B cell (primary cell): ENCODE results near the gene CD63. TPM values are rescaled to one million over a fixed set of nuclear protein-coding genes. Genes with fewer than 3 reads are reported as not detected.

Experiments used
- ATAC-seq: fragments of 200-7000 bp; cut with Tn5 transposase; one replicate; pipeline ENCODE4 v1.10.0; 2021; ENCODE audit warnings: low read depth, mild to moderate bottlenecking, moderate number of reproducible peaks, moderate library complexity
- CTCF ChIA-PET: fragments of 350-600 bp; sonication (Branson Sonifier 250); formaldehyde crosslinking; loops from one replicate; lab custom pipeline; 2021; ENCODE audit warnings: antibody characterized with exemption, inconsistent platforms; lab: Charles Lee
- POLR2A ChIA-PET: fragments of 350-600 bp; sonication (Branson Sonifier 250); formaldehyde crosslinking; loops from one replicate; lab custom pipeline; 2021; ENCODE audit warnings: antibody characterized with exemption; lab: Charles Lee
- DNase-seq: peaks from one replicate; pipeline ENCODE4 v3.0.0; 2013
- H2AFZ ChIP-seq: 2 replicates; pipeline ENCODE4 v1.6.1; 2012; ENCODE audit warnings: mild to moderate bottlenecking, low read depth, low read length; ENCODE audit not compliant: insufficient read depth, poor library complexity, severe bottlenecking
- H3K27ac ChIP-seq, 2 donors: 1 replicate in 1 of 2; 2 replicates in 1 of 2; pipeline ENCODE4 v1.5.1; 2012 to 2013; ENCODE audit warnings: low read length in 2 of 2, mild to moderate bottlenecking in 2 of 2, moderate library complexity in 1 of 2
- H3K27me3 ChIP-seq, 4 experiments: fragments of 200-600 bp in 1 of 4; sonication (generic) in 1 of 4; replicated peaks in 1 of 4; 1 replicate in 2 of 4; 2 replicates in 2 of 4; pipeline versions ENCODE4 v1.6.1 to v1.7.0; 2013 to 2016; ENCODE audit warnings: low read length in 3 of 4, mild to moderate bottlenecking in 2 of 4, mixed read lengths in 1 of 4, moderate library complexity in 1 of 4; ENCODE audit not compliant: insufficient read depth in 4 of 4, control insufficient read depth in 3 of 4; ENCODE audit errors: control extremely low read depth in 1 of 4
- H3K36me3 ChIP-seq, 2 experiments: replicated peaks in 1 of 2; 1 replicate in 1 of 2; 2 replicates in 1 of 2; pipeline versions ENCODE4 v1.6.1 to v1.7.1; 2013; ENCODE audit warnings: low read length in 1 of 2; ENCODE audit not compliant: insufficient read depth in 2 of 2, control insufficient read depth in 1 of 2; ENCODE audit errors: control extremely low read depth in 1 of 2, extremely low read depth in 1 of 2
- H3K4me1 ChIP-seq, 2 donors: fragments of 200-600 bp in 1 of 2; sonication (generic) in 1 of 2; 1 replicate in 1 of 2; 2 replicates in 1 of 2; pipeline versions ENCODE4 v1.5.1 to v1.6.1; 2013 to 2017; ENCODE audit warnings: low read length in 2 of 2; ENCODE audit not compliant: control insufficient read depth in 2 of 2, insufficient read depth in 2 of 2
- H3K4me2 ChIP-seq: replicated peaks from 2 replicates; pipeline ENCODE3; 2012; ENCODE audit warnings: mild to moderate bottlenecking, low read depth, low read length; ENCODE audit not compliant: poor library complexity, severe bottlenecking
- H3K4me3 ChIP-seq, 5 experiments: fragments of 200-600 bp in 1 of 5; sonication (generic) in 1 of 5; 1 replicate in 3 of 5; 2 replicates in 2 of 5; pipeline versions ENCODE4 v1.5.1 to v1.7.0; 2011 to 2016; ENCODE audit warnings: low read length in 4 of 5, mild to moderate bottlenecking in 4 of 5, low read depth in 2 of 5, control low read depth in 1 of 5, moderate library complexity in 1 of 5; ENCODE audit not compliant: insufficient read depth in 1 of 5; ENCODE audit errors: control extremely low read depth in 1 of 5, extremely low read depth in 1 of 5
- H3K79me2 ChIP-seq: fragments of 200-600 bp; sonication (generic); one replicate; pipeline ENCODE4 v1.6.0; 2016; ENCODE audit warnings: low read length; ENCODE audit not compliant: control insufficient read depth, insufficient read depth
- H3K9ac ChIP-seq: fragments of 200-600 bp; sonication (generic); 2 replicates; pipeline ENCODE4 v1.6.1; 2017; ENCODE audit warnings: mild to moderate bottlenecking, low read length, moderate library complexity
- H3K9me3 ChIP-seq, 3 donors: one replicate each; pipeline versions ENCODE4 v1.6.1 to v1.7.1; 2013; ENCODE audit warnings: low read length in 2 of 3; ENCODE audit not compliant: control insufficient read depth in 2 of 3, insufficient read depth in 1 of 3; ENCODE audit errors: control extremely low read depth in 1 of 3
- H4K20me1 ChIP-seq: 2 replicates; pipeline ENCODE4 v1.6.0; 2012; ENCODE audit warnings: mild to moderate bottlenecking, low read length; ENCODE audit not compliant: insufficient read depth, control insufficient read depth, poor library complexity, severe bottlenecking
- H3K27ac Mint-ChIP-seq: one replicate; pipeline ENCODE4 v1.8.0; 2021; ENCODE audit warnings: mixed read lengths
- H3K27me3 Mint-ChIP-seq: one replicate; pipeline ENCODE4 v1.8.0; 2021; ENCODE audit warnings: mixed read lengths
- H3K4me1 Mint-ChIP-seq: one replicate; pipeline ENCODE4 v1.8.0; 2021; ENCODE audit warnings: mixed read lengths
- H3K4me3 Mint-ChIP-seq: one replicate; pipeline ENCODE4 v1.8.0; 2021; ENCODE audit warnings: mixed read lengths
- H3K9me3 Mint-ChIP-seq: one replicate; pipeline ENCODE4 v1.8.0; 2022; ENCODE audit warnings: mixed read lengths; ENCODE audit not compliant: insufficient read depth
- CTCF ChIP-seq: fragments of 200-600 bp; IDR thresholded peaks from one replicate; pipeline ENCODE4 v1.8.0; 2022; ENCODE audit warnings: antibody characterized with exemption, mild to moderate bottlenecking
- EZH2 ChIP-seq: IDR thresholded peaks from 2 replicates; pipeline ENCODE4 v1.6.1; 2012; ENCODE audit warnings: borderline replicate concordance, low read depth, mild to moderate bottlenecking, moderate library complexity, low read length; ENCODE audit not compliant: insufficient read depth, poor library complexity, severe bottlenecking
- WGBS: methylation state at CpG from one replicate; pipeline ENCODE4 v1.1.5; 2013; ENCODE audit warnings: missing lambda C conversion rate; ENCODE audit not compliant: insufficient coverage; 5-methylcytosine and 5-hydroxymethylcytosine counted together
- intact Hi-C: fragments of 100-400 bp; cut with micrococcal nuclease; formaldehyde crosslinking; loops from one replicate; pipeline ENCODE4 v1.10.0; 2022
- polyA plus RNA-seq: library from polyadenylated mRNA; depleted of rRNA; stranded (reverse); fragments of >200 nt; gene quantifications from 2 replicates; pipeline ENCODE4 v1.2.3, GENCODE V29; 2012
- total RNA-seq, 2 donors: library from RNA; stranded (reverse); fragments of 120-200 nt in 1 of 2; gene quantifications; 1 replicate in 1 of 2; 2 replicates in 1 of 2; pipeline versions ENCODE4 v1.2.3 to v1.2.4, GENCODE V29; 2013 to 2022

The CD63 gene
- total and polyA plus RNA-seq, 2 donors (not counting 1 experiment from before 2014, with no cell fraction given), result 43.0 to 104 TPM

- Histone ChIP-seq H4K20me1 (no peaks in the 10 kb centered on the region), H3K4me2 (peak overlapping the region; percentile 97), H3K79me2 (peaks cover 6% of the 10 kb centered on the region), H3K27ac (no peak overlapping the region), H3K27me3 (no peaks in the 10 kb centered on the region), H3K9ac (peak overlapping the region; percentile 77), H2AFZ (peak overlapping the region; percentile 79), H3K4me1 (peaks cover 20 to 32% of the 10 kb centered on the region in 2 donors), H3K36me3 (no peaks in the 10 kb centered on the region), H3K9me3 (no peaks in the 10 kb centered on the region), H3K4me3 (peak overlapping the region; percentile 58 to 77 (median 69))
- intact Hi-C loops, result loop anchor here (5.0 kb wide), 1 partner anchor 724 kb away; the partner anchor contains the start of gene SPRYD4
- no peaks in the 10 kb centered on the region for H3K27me3 Mint-ChIP-seq
- WGBS, result 1% methylated on average over 73 of the region's 73 CpGs
- peak overlapping the region; percentile 97 for H3K4me3 Mint-ChIP-seq
- ATAC-seq (peak; percentile 44), DNase-seq (peak; percentile 71)
- ChIA-PET POLR2A (interaction anchor here (0.6 to 1.3 kb wide), 4 partner anchors 51 to 442 kb away, joined by 3 read pairs; partner anchors contain the start of gene ZC3H10), CTCF (interaction anchor here (0.7 to 4.3 kb wide), 7 partner anchors 9 to 336 kb away, joined by 3 to 12 read pairs (median 4); partner anchors contain the start of gene BLOC1S1)
- H3K9me3 Mint-ChIP-seq, result no peaks in the 10 kb centered on the region
- H3K27ac Mint-ChIP-seq, result peak overlapping the region; percentile 87
- TF ChIP-seq CTCF, result no peak
- no peak for TF ChIP-seq EZH2
- H3K4me1 Mint-ChIP-seq, result peaks cover 37% of the 10 kb centered on the region
These were observed 14.9 kb upstream of the CD63 start for GRCh38 chr12:55743406-55744339.
